SU-DHL-6 (cell line): ENCODE measurements around the gene PIGC.

Experiments used
- H2AFZ ChIP-seq: fragments of 200-600 bp; sonication (generic); 2 replicates; pipeline ENCODE4 v1.6.1; 2014; ENCODE audit warnings: low read depth, mild to moderate bottlenecking, moderate library complexity, mixed read lengths, antibody characterized with exemption, low read length; ENCODE audit not compliant: severe bottlenecking
- H3F3A ChIP-seq: fragments of 200-600 bp; shearing (Covaris generic); 2 replicates; pipeline ENCODE4 v1.6.0; 2016; ENCODE audit warnings: antibody characterized with exemption, mild to moderate bottlenecking; ENCODE audit not compliant: insufficient read depth
- H3K27ac ChIP-seq: fragments of 200-600 bp; sonication (generic); 2 replicates; pipeline ENCODE4 v1.5.1; 2016; ENCODE audit warnings: low read depth, mild to moderate bottlenecking, low read length, moderate library complexity, mixed read lengths
- H3K27me3 ChIP-seq: fragments of 200-600 bp; sonication (generic), shearing (Covaris generic); 2 replicates; pipeline ENCODE4 v1.6.0; 2014; ENCODE audit warnings: mild to moderate bottlenecking, low read length
- H3K36me3 ChIP-seq: fragments of 200-600 bp; sonication (generic); 2 replicates; pipeline ENCODE4 v1.6.1; 2014; ENCODE audit warnings: mild to moderate bottlenecking, low read length, mixed read lengths
- H3K4me2 ChIP-seq: fragments of 300-600, 200-600 bp; shearing (Covaris generic), sonication (generic); 2 replicates; pipeline ENCODE4 v1.6.0; 2014; ENCODE audit warnings: low read length, low read depth, mild to moderate bottlenecking; ENCODE audit not compliant: poor library complexity, severe bottlenecking
- H3K4me3 ChIP-seq: fragments of 200-600 bp; sonication (generic); 2 replicates; pipeline ENCODE4 v1.5.1; 2014; ENCODE audit warnings: antibody characterized with exemption, low read length, mild to moderate bottlenecking, mixed read lengths; ENCODE audit not compliant: insufficient read depth, poor library complexity, severe bottlenecking
- H3K79me2 ChIP-seq: fragments of 200-600 bp; sonication (generic); 2 replicates; pipeline ENCODE4 v1.6.1; 2014; ENCODE audit warnings: mild to moderate bottlenecking, low read length, moderate library complexity; ENCODE audit not compliant: insufficient read depth
- H3K9ac ChIP-seq: fragments of 200-600 bp; sonication (generic); 2 replicates; pipeline ENCODE4 v1.7.0; 2014; ENCODE audit warnings: mild to moderate bottlenecking, low read length
- H3K9me2 ChIP-seq: fragments of 200-600 bp; sonication (generic); replicated peaks from 2 replicates; pipeline ENCODE4 v1.6.1; 2014; ENCODE audit warnings: low read length; ENCODE audit not compliant: insufficient read depth
- H3K9me3 ChIP-seq: fragments of 200-600 bp; sonication (generic); 2 replicates; pipeline ENCODE4 v1.6.1; 2014; ENCODE audit warnings: low read length, mixed read lengths; ENCODE audit not compliant: insufficient read depth
- H4K20me1 ChIP-seq: fragments of 200-600 bp; sonication (generic); 2 replicates; pipeline ENCODE4 v1.6.1; 2014; ENCODE audit warnings: low read depth, mild to moderate bottlenecking, antibody characterized with exemption, low read length, moderate library complexity, mixed read lengths
- CTCF ChIP-seq: fragments of 200-600 bp; sonication (generic); IDR thresholded peaks from one replicate; pipeline ENCODE4 v1.5.1; 2017; ENCODE audit warnings: antibody characterized with exemption, mild to moderate bottlenecking, low read length, moderate library complexity; ENCODE audit not compliant: insufficient read depth, poor library complexity, severe bottlenecking
- EZH2phosphoT487 ChIP-seq: fragments of 200-600 bp; sonication (generic), shearing (Covaris generic); conservative IDR thresholded peaks from 2 replicates; pipeline ENCODE4 v1.6.1; 2018; ENCODE audit warnings: mild to moderate bottlenecking, antibody characterized with exemption, low read length, moderate library complexity, mixed read lengths

Gene PIGC

GRCh38 chr1:172417557-172417956 is 26.3 kb downstream of the PIGC start:
- Histone ChIP-seq H3K9me3 (no peaks in the 10 kb centered on the region), H3K4me2 (no peak overlapping the region), H3F3A (no peaks in the 10 kb centered on the region), H3K9me2 (no peaks in the 10 kb centered on the region), H3K4me3 (no peak overlapping the region), H3K27me3 (no peaks in the 10 kb centered on the region), H3K36me3 (no peaks in the 10 kb centered on the region), H3K27ac (no peak overlapping the region), H2AFZ (no peak overlapping the region), H3K9ac (no peak overlapping the region), H3K79me2 (no peaks in the 10 kb centered on the region), H4K20me1 (no peaks in the 10 kb centered on the region)
- TF ChIP-seq CTCF: no peak
- no peak for TF ChIP-seq EZH2phosphoT487

- H3K27me3 ChIP-seq: no peaks in the 10 kb centered on the region
- H3K36me3 ChIP-seq: no peaks in the 10 kb centered on the region
- no peak overlapping the region for H2AFZ ChIP-seq
- H3K4me3 ChIP-seq: no peak overlapping the region
- no peaks in the 10 kb centered on the region for H3F3A ChIP-seq
- H3K9me3 ChIP-seq: no peaks in the 10 kb centered on the region
- no peak overlapping the region for H3K4me2 ChIP-seq
- H3K9ac ChIP-seq: no peak overlapping the region
- no peaks in the 10 kb centered on the region for H4K20me1 ChIP-seq
- H3K9me2 ChIP-seq: no peaks in the 10 kb centered on the region
- no peak overlapping the region for H3K27ac ChIP-seq
- no peaks in the 10 kb centered on the region for H3K79me2 ChIP-seq
- no peak for TF ChIP-seq CTCF
- TF ChIP-seq EZH2phosphoT487: no peak
These were observed 27.3 kb downstream of the PIGC start for GRCh38 chr1:172416496-172417035.

- Histone ChIP-seq H3K4me2 (no peak overlapping the region), H2AFZ (no peak overlapping the region), H4K20me1 (no peaks in the 10 kb centered on the region), H3K9ac (no peak overlapping the region), H3F3A (no peaks in the 10 kb centered on the region), H3K4me3 (no peak overlapping the region), H3K27ac (no peak overlapping the region), H3K9me2 (no peaks in the 10 kb centered on the region), H3K9me3 (no peaks in the 10 kb centered on the region), H3K36me3 (no peaks in the 10 kb centered on the region), H3K79me2 (no peaks in the 10 kb centered on the region), H3K27me3 (no peaks in the 10 kb centered on the region)
- no peak for TF ChIP-seq CTCF
- no peak for TF ChIP-seq EZH2phosphoT487
These were observed 29.5 kb downstream of the PIGC start for GRCh38 chr1:172414331-172414730.
